Measurements from ENCODE around the gene XPO4. TPM values are rescaled to one million over a fixed set of nuclear protein-coding genes. Genes with fewer than 3 reads are reported as not detected.

The XPO4 gene
- total RNA-seq, 1 experiment from 2014 or later: 34.1 TPM

DNA sequence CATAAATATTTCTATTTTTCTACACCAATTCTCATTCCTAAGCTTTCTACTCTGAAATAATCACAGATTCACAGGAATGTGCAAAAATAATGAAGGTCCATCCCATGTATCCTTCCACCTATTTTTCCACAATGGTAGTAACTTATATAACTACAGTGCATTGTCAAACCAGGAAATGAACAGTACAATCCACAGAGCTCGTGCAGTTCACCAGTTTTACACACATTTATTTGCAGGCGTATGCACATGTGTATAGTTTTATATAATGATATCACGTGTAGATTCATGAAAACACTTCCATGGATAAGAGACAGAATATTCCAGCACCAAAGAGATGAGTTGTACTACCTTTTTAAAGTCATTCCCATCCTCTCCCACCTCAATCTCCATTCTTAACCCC lies 141.7 kb downstream of the XPO4 start:
- H4K91ac ChIP-seq (ENCODE audit: insufficient read length, low read depth, low read length): no peak overlapping the region
- H3K9me3 ChIP-seq (ENCODE audit: control insufficient read depth, low read depth, low read length): no peaks in the 10 kb centered on the region
- Mint-ChIP-seq H3K4me3 (no peak overlapping the region), H3K27me3 (ENCODE audit: low read depth) (no peaks in the 10 kb centered on the region), H3K36me3 (ENCODE audit: insufficient read depth in 1 of 3, low read depth in 3 of 3) (peaks cover 8 to 11% (median 9%) of the 10 kb centered on the region in 3 experiments; a peak in 5 of 7 replicates), H3K9me3 (peaks cover 14 to 17% of the 10 kb centered on the region in 2 experiments), H3K27ac (no peak overlapping the region), H3K4me1 (peaks cover 10 to 24% of the 10 kb centered on the region in 2 experiments)
- H3K14ac ChIP-seq (ENCODE audit: insufficient read depth, low read length): no peak overlapping the region
- no peak overlapping the region for H2BK5ac ChIP-seq (ENCODE audit: insufficient read length, low read length)
- H3K79me2 ChIP-seq (ENCODE audit: insufficient read depth, low read length): no peaks in the 10 kb centered on the region
- H3K23me2 ChIP-seq (ENCODE audit: insufficient read length, low read depth, low read length, poor library complexity, severe bottlenecking): no peaks in the 10 kb centered on the region
- H3K27ac ChIP-seq (ENCODE audit: insufficient read length, low read depth, low read length): no peak overlapping the region
- H4K5ac ChIP-seq (ENCODE audit: insufficient read length, low read depth, low read length): no peak overlapping the region
- no peak overlapping the region for H3K4ac ChIP-seq (ENCODE audit: low read depth, low read length)
- H3K79me1 ChIP-seq (ENCODE audit: insufficient read depth, low read depth, low read length, poor library complexity, severe bottlenecking): no peaks in the 10 kb centered on the region
- H4K8ac ChIP-seq (replicated peaks; ENCODE audit: insufficient read length, low read depth, low read length): no peak overlapping the region
- no CpG with 5 or more reads among the region's 3 CpGs for WGBS (ENCODE audit: extremely low coverage, insufficient read length, low lambda C conversion rate)
- no peak overlapping the region for H3K23ac ChIP-seq (ENCODE audit: insufficient read length, low read depth, low read length)
- no peak overlapping the region for H2BK15ac ChIP-seq (ENCODE audit: low read depth, low read length)
- no peak overlapping the region for H2BK20ac ChIP-seq (ENCODE audit: low read depth, low read length, poor library complexity, severe bottlenecking)
- DNase-seq: no peak
- H3T11ph ChIP-seq (ENCODE audit: low read length): no peak overlapping the region
- H2AK5ac ChIP-seq (ENCODE audit: insufficient read length, low read length): no peak overlapping the region
- no peak overlapping the region for H2BK12ac ChIP-seq (ENCODE audit: insufficient read length, low read depth, low read length)
- no peaks in the 10 kb centered on the region for H3K27me3 ChIP-seq (ENCODE audit: insufficient read depth, low read length)
- no peak overlapping the region for H3K56ac ChIP-seq (ENCODE audit: insufficient read length, low read depth, low read length)
- H4K20me1 ChIP-seq (ENCODE audit: control insufficient read depth, insufficient read depth, insufficient read length): no peaks in the 10 kb centered on the region
- H2BK120ac ChIP-seq (ENCODE audit: low read depth, low read length, poor library complexity, severe bottlenecking): no peak overlapping the region
- H2AFZ ChIP-seq (ENCODE audit: low read length): no peak overlapping the region
- H3K9ac ChIP-seq (ENCODE audit: extremely low read depth, insufficient read length, low read length): no peak overlapping the region
- no peak overlapping the region for H3K4me2 ChIP-seq (ENCODE audit: insufficient read depth, insufficient read length, low read length)
- TF ChIP-seq, protein P1, sequence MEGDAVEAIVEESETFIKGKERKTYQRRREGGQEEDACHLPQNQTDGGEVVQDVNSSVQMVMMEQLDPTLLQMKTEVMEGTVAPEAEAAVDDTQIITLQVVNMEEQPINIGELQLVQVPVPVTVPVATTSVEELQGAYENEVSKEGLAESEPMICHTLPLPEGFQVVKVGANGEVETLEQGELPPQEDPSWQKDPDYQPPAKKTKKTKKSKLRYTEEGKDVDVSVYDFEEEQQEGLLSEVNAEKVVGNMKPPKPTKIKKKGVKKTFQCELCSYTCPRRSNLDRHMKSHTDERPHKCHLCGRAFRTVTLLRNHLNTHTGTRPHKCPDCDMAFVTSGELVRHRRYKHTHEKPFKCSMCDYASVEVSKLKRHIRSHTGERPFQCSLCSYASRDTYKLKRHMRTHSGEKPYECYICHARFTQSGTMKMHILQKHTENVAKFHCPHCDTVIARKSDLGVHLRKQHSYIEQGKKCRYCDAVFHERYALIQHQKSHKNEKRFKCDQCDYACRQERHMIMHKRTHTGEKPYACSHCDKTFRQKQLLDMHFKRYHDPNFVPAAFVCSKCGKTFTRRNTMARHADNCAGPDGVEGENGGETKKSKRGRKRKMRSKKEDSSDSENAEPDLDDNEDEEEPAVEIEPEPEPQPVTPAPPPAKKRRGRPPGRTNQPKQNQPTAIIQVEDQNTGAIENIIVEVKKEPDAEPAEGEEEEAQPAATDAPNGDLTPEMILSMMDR (conservative IDR thresholded peaks at IDR 0.05): no peak
- no peak overlapping the region for H3K18ac ChIP-seq (ENCODE audit: insufficient read length, low read depth, low read length)
- no peaks in the 10 kb centered on the region for H3K4me1 ChIP-seq (ENCODE audit: insufficient read depth, low read length)

Measured in H9 (cell line).